Right kidney (tissue), 1 donor: ENCODE measurements around the gene ATP9B.
A peak's percentile ranks its signal among the peaks of the same experiment; 100 is the strongest.

ENCODE experiments used
- DNase-seq: peaks from one replicate; pipeline ENCODE4 v3.0.0-alpha.2; 2016

The ATP9B gene

GRCh38 chr18:79197531-79197930 is 128.3 kb downstream of the ATP9B start:
- no peak for DNase-seq

GRCh38 chr18:79199691-79200374 is 130.6 kb downstream of the ATP9B start:
- DNase-seq = no peak

- DNase-seq = peak; percentile 44
These were observed 131.5 kb downstream of the ATP9B start for GRCh38 chr18:79200546-79201268.

GRCh38 chr18:79203017-79203605 is 133.9 kb downstream of the ATP9B start:
- DNase-seq = no peak

- DNase-seq = no peak
These were observed 136.0 kb downstream of the ATP9B start for GRCh38 chr18:79204889-79205807.

GRCh38 chr18:79206444-79206843 is 137.2 kb downstream of the ATP9B start:
- no peak for DNase-seq

- DNase-seq = no peak
These were observed 139.7 kb downstream of the ATP9B start for GRCh38 chr18:79208906-79209305.

GRCh38 chr18:79210002-79210910 is 141.1 kb downstream of the ATP9B start:
- DNase-seq = no peak

- DNase-seq = no peak
These were observed 142.7 kb downstream of the ATP9B start for GRCh38 chr18:79211844-79212243.

- no peak for DNase-seq
These were observed 144.9 kb downstream of the ATP9B start for GRCh38 chr18:79214056-79214455.

GRCh38 chr18:79216176-79216575 is 147.0 kb downstream of the ATP9B start:
- no peak for DNase-seq

GRCh38 chr18:79217979-79218604 is 148.9 kb downstream of the ATP9B start:
- no peak for DNase-seq

GRCh38 chr18:79218605-79219190 is 149.5 kb downstream of the ATP9B start:
- no peak for DNase-seq

- DNase-seq = no peak
These were observed 151.9 kb downstream of the ATP9B start for GRCh38 chr18:79221136-79221535.

GRCh38 chr18:79222790-79223189 is 153.6 kb downstream of the ATP9B start:
- no peak for DNase-seq

GRCh38 chr18:79223431-79223830 is 154.2 kb downstream of the ATP9B start:
- no peak for DNase-seq

- no peak for DNase-seq
These were observed 155.2 kb downstream of the ATP9B start for GRCh38 chr18:79224381-79224780.

GRCh38 chr18:79227621-79228020 is 158.4 kb downstream of the ATP9B start:
- DNase-seq = no peak

GRCh38 chr18:79229431-79229830 is 160.2 kb downstream of the ATP9B start:
- no peak for DNase-seq

- DNase-seq = no peak
These were observed 165.2 kb downstream of the ATP9B start for GRCh38 chr18:79234438-79234837.

GRCh38 chr18:79239631-79240030 is 170.4 kb downstream of the ATP9B start:
- DNase-seq = no peak
